Measurements from ENCODE around the gene SOD1.
"Not testable (repeated sequence)": the region's sequence is repeated elsewhere in the genome, so short reads cannot be mapped to it uniquely, and the experiment has no call there.

The SOD1 gene

DNA sequence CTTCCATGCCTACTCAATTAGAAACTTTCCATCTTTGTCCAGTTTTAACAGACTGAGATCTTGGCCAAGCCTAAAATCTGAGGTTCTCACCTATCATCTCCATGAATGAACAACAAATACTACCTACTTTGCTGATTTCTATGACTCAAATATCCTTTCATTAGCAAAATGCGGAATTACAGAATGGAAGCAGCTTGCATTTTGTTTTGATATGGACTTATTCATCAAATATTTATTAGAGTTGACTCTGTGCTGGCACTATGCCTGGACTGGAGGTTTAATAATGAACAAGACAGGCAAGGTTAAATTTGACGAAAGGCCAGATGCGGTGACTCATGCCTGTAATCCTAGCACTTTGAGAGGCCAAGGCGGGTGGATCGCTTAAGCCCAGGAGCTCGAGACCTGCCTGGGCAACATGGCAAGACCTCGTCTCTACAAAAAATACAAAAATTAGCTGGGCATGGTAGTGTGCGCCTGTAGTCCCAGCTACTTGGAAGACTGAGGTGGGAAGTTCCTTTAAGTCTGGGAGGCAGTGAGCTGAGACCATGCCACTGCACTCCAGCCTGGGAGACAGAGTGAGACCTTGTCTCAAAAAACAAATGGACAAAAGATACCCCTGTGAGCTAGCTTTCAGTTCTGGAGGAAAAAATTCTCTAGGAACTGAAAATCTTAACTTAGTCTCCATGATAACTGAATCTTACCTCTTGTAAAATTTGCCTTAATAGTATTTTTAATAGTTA lies 29.4 kb upstream of the SOD1 start:
- no peaks in the 10 kb centered on the region for H3K9me3 ChIP-seq (ENCODE audit: control insufficient read depth, insufficient read depth, low read length)
- WGBS (ENCODE audit: insufficient coverage, insufficient read length) = no CpG with 5 or more reads among the region's 8 CpGs
- no peak overlapping the region for H3K4me3 ChIP-seq (ENCODE audit: low read length)
- DNase-seq (ENCODE audit: low read depth, low spot score) = no peak
- no peaks in the 10 kb centered on the region for H3K36me3 ChIP-seq (ENCODE audit: control insufficient read depth, insufficient read depth, low read length)
- no peaks in the 10 kb centered on the region for H3K4me1 ChIP-seq (ENCODE audit: control insufficient read depth, insufficient read depth, low read length)
- H3K27me3 ChIP-seq (ENCODE audit: control insufficient read depth, insufficient read depth, low read length) = no peaks in the 10 kb centered on the region
- no peak overlapping the region for H3K27ac ChIP-seq (ENCODE audit: low read length)

DNA sequence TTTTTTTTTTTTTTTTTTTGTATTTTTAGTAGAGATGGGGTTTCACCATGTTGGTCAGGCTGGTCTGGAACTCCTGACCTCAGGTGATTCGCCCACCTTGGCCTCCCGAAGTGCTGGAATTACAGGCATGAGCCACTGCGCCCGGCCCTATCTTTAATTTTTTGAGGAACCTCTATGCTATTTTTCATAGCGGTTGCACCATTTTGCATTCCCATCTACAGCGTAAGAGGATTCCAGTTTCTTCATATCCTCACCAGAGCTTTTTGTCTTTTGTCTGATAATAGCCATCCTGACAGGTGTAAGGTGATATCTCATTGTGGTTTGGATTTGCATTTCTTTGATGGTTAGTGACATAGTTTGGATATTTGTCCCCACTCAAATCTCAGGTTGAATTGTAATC lies 27.6 kb upstream of the SOD1 start:
- not testable (repeated sequence) for H3K36me3 ChIP-seq (ENCODE audit: control insufficient read depth, insufficient read depth, low read length); H3K4me1 ChIP-seq (ENCODE audit: control insufficient read depth, insufficient read depth, low read length); H3K27ac ChIP-seq (ENCODE audit: low read length); H3K9me3 ChIP-seq (ENCODE audit: control insufficient read depth, insufficient read depth, low read length); DNase-seq (ENCODE audit: low read depth, low spot score); H3K4me3 ChIP-seq (ENCODE audit: low read length); H3K27me3 ChIP-seq (ENCODE audit: control insufficient read depth, insufficient read depth, low read length)
- no CpG with 5 or more reads among the region's 6 CpGs for WGBS (ENCODE audit: insufficient coverage, insufficient read length)

DNA sequence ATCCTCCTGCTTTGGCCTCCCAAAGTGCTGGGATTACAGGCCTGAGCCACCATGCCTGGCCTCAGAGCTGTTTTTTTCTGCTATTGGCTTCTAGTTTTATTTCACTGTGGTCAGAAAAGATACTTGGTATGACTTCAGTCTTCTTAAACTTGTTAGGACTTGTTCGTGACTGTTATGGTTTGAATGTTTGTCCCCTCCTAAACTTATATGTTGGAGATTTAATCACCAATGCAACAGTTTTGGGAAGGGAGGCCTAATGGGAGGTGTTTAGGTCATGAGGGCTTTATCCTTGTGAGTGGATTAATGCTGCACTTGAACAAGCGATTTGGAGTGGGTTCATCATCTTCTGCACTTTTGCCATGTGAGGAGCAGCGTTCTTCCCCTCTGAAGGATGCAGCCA lies 24.5 kb upstream of the SOD1 start:
- Histone ChIP-seq H3K27ac (ENCODE audit: low read length) (no peak overlapping the region), H3K27me3 (ENCODE audit: control insufficient read depth, insufficient read depth, low read length) (no peaks in the 10 kb centered on the region), H3K4me1 (ENCODE audit: control insufficient read depth, insufficient read depth, low read length) (no peaks in the 10 kb centered on the region), H3K36me3 (ENCODE audit: control insufficient read depth, insufficient read depth, low read length) (no peaks in the 10 kb centered on the region), H3K4me3 (ENCODE audit: low read length) (no peak overlapping the region), H3K9me3 (ENCODE audit: control insufficient read depth, insufficient read depth, low read length) (no peaks in the 10 kb centered on the region)
- WGBS (ENCODE audit: insufficient coverage, insufficient read length) = no CpG with 5 or more reads among the region's 3 CpGs
- no peak for DNase-seq (ENCODE audit: low read depth, low spot score)

DNA sequence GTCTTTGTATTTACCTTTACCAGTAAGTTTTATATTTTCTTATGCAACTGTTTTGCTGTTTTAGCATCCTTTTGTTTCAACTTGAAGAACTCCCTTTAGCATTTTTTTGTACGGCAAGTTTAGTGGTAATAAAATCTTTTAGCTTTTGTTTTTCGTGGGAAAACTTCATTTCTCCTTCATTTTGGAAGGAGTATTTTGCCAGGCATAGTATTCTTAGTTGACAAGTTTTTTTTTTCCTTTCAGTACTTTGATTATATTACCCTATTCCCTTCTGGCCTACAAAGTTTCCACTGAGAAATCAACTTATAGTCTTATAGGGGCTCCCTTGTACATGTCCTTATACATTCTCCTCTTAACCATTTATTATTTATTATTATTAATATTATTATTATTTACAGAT lies 22.6 kb upstream of the SOD1 start:
- no CpG with 5 or more reads among the region's 2 CpGs for WGBS (ENCODE audit: insufficient coverage, insufficient read length)
- H3K27ac ChIP-seq (ENCODE audit: low read length) = no peak overlapping the region
- no peak overlapping the region for H3K4me3 ChIP-seq (ENCODE audit: low read length)
- DNase-seq (ENCODE audit: low read depth, low spot score) = no peak
- H3K36me3 ChIP-seq (ENCODE audit: control insufficient read depth, insufficient read depth, low read length) = no peaks in the 10 kb centered on the region
- H3K27me3 ChIP-seq (ENCODE audit: control insufficient read depth, insufficient read depth, low read length) = no peaks in the 10 kb centered on the region
- H3K4me1 ChIP-seq (ENCODE audit: control insufficient read depth, insufficient read depth, low read length) = no peaks in the 10 kb centered on the region
- no peaks in the 10 kb centered on the region for H3K9me3 ChIP-seq (ENCODE audit: control insufficient read depth, insufficient read depth, low read length)

DNA sequence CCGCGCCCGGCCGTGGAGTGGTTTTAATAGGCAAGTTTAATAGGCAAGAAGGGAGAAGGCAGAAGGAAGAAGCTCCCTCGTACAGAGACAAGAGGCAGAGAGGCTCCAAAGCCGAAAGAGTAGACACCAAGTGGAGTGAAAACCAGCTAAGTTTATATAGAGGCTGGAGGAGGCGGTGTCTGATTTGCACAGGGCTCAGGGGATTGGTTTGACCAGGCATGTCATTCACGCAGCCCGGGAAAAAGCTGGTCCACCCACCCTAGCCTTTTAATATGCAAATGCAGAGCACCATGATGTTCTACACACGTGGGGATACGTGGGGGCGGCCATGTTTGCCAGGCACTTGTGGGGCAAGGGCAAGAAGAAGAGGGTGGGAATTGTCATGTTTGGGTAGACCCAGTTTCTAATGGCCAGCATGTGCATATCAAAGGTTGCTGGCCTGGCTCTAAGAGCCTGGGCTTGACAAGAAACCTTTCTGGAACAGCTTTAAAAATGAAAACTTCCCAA lies 18.0 kb upstream of the SOD1 start:
- Histone ChIP-seq H3K4me1 (ENCODE audit: control insufficient read depth, insufficient read depth, low read length) (no peaks in the 10 kb centered on the region), H3K4me3 (ENCODE audit: low read length) (no peak overlapping the region), H3K27ac (ENCODE audit: low read length) (no peak overlapping the region), H3K36me3 (ENCODE audit: control insufficient read depth, insufficient read depth, low read length) (no peaks in the 10 kb centered on the region), H3K27me3 (ENCODE audit: control insufficient read depth, insufficient read depth, low read length) (no peaks in the 10 kb centered on the region), H3K9me3 (ENCODE audit: control insufficient read depth, insufficient read depth, low read length) (no peaks in the 10 kb centered on the region)
- DNase-seq (ENCODE audit: low read depth, low spot score) = no peak
- WGBS (ENCODE audit: insufficient coverage, insufficient read length) = no CpG with 5 or more reads among the region's 12 CpGs

DNA sequence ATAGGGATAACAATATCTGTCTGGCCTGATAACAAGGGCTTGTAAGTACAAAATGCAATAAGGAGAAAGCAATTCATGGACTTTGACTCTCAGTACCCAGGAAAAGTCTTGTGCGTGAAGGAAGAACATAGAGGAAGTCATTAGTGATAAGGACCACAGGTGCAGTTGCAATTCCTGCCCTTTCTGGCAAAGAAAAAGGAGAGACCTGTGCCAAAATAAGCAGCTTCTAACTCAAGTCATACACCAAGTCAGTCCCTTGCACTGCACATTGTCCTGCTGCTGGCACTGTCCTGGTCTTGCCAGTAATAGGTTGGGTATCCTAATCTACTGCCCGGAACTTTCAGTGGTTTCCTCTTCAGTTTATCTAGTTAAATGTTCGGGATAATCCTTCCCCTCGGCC lies 14.8 kb upstream of the SOD1 start:
- Histone ChIP-seq H3K4me1 (ENCODE audit: control insufficient read depth, insufficient read depth, low read length) (no peaks in the 10 kb centered on the region), H3K27ac (ENCODE audit: low read length) (no peak overlapping the region), H3K36me3 (ENCODE audit: control insufficient read depth, insufficient read depth, low read length) (no peaks in the 10 kb centered on the region), H3K9me3 (ENCODE audit: control insufficient read depth, insufficient read depth, low read length) (no peaks in the 10 kb centered on the region), H3K27me3 (ENCODE audit: control insufficient read depth, insufficient read depth, low read length) (no peaks in the 10 kb centered on the region), H3K4me3 (ENCODE audit: low read length) (no peak overlapping the region)
- WGBS (ENCODE audit: insufficient coverage, insufficient read length) = no CpG with 5 or more reads among the region's 4 CpGs
- no peak for DNase-seq (ENCODE audit: low read depth, low spot score)

DNA sequence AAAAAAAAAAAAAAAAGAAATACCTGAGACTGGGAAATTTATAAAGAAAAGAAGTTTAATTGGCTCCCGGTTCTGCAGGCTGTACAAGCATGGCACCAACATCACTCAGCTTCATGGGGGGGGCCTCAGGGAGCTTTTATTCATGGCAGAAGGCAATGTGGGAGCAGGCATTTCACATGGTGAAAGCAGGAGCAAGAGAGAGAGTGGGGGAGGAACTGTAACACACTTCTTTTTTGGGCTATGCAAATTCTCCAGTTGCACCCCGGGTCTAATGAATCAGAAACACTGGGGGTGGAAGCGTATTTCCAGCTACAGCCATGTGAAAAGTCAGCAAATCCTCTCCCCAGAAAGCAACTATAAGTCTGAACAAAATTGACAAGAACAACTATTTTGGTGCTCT lies 11.8 kb upstream of the SOD1 start:
- WGBS (ENCODE audit: insufficient coverage, insufficient read length) = no CpG with 5 or more reads among the region's 3 CpGs
- Histone ChIP-seq H3K27me3 (ENCODE audit: control insufficient read depth, insufficient read depth, low read length) (no peaks in the 10 kb centered on the region), H3K4me1 (ENCODE audit: control insufficient read depth, insufficient read depth, low read length) (no peaks in the 10 kb centered on the region), H3K36me3 (ENCODE audit: control insufficient read depth, insufficient read depth, low read length) (no peaks in the 10 kb centered on the region), H3K27ac (ENCODE audit: low read length) (no peak overlapping the region), H3K4me3 (ENCODE audit: low read length) (no peak overlapping the region), H3K9me3 (ENCODE audit: control insufficient read depth, insufficient read depth, low read length) (no peaks in the 10 kb centered on the region)
- no peak for DNase-seq (ENCODE audit: low read depth, low spot score)

DNA sequence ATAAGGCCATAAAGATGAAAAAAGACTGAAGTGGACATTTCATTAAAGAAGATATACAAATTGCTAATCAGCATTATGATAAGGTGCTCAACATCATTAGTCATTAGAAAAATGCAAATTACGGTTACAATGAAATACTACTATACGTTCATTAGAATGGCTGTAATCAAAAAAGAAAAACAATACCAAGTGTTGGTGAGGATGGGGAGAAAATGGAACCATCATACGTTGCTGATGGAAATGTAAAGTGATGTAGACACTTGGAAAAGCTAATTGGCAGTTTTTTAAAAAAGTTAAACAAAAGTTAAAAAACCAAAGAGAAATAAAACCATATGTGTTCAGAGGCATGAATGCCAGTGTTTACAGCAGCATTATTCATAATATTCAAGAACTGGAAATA lies 8.6 kb upstream of the SOD1 start:
- H3K4me1 ChIP-seq (ENCODE audit: control insufficient read depth, insufficient read depth, low read length) = no peaks in the 10 kb centered on the region
- DNase-seq (ENCODE audit: low read depth, low spot score) = no peak
- H3K36me3 ChIP-seq (ENCODE audit: control insufficient read depth, insufficient read depth, low read length) = no peaks in the 10 kb centered on the region
- H3K27ac ChIP-seq (ENCODE audit: low read length) = no peak overlapping the region
- WGBS (ENCODE audit: insufficient coverage, insufficient read length) = no CpG with 5 or more reads among the region's 3 CpGs
- no peak overlapping the region for H3K4me3 ChIP-seq (ENCODE audit: low read length)
- no peaks in the 10 kb centered on the region for H3K9me3 ChIP-seq (ENCODE audit: control insufficient read depth, insufficient read depth, low read length)
- no peaks in the 10 kb centered on the region for H3K27me3 ChIP-seq (ENCODE audit: control insufficient read depth, insufficient read depth, low read length)

DNA sequence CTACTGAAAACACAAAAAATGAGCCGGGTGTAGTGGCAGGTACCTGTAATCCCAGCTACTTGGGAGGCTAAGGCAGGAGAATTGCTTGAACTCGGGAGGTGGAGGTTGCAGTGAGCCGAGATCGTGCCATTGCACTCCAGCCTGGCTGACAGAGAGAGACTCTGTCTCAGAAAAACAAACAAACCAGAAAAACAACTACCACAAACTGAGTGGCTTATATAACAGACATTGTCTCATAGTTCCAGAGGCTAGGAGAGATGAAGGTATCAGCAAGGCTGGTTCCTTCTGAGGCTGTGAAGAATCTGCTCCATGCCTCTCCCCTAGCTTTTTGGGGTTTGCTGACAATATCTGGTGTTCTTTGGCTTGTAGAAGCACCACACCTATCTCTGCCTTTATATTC lies 8.0 kb upstream of the SOD1 start:
- no CpG with 5 or more reads among the region's 4 CpGs for WGBS (ENCODE audit: insufficient coverage, insufficient read length)
- not testable (repeated sequence) for H3K9me3 ChIP-seq (ENCODE audit: control insufficient read depth, insufficient read depth, low read length); H3K27me3 ChIP-seq (ENCODE audit: control insufficient read depth, insufficient read depth, low read length); H3K36me3 ChIP-seq (ENCODE audit: control insufficient read depth, insufficient read depth, low read length); H3K4me3 ChIP-seq (ENCODE audit: low read length); H3K4me1 ChIP-seq (ENCODE audit: control insufficient read depth, insufficient read depth, low read length); DNase-seq (ENCODE audit: low read depth, low spot score); H3K27ac ChIP-seq (ENCODE audit: low read length)

DNA sequence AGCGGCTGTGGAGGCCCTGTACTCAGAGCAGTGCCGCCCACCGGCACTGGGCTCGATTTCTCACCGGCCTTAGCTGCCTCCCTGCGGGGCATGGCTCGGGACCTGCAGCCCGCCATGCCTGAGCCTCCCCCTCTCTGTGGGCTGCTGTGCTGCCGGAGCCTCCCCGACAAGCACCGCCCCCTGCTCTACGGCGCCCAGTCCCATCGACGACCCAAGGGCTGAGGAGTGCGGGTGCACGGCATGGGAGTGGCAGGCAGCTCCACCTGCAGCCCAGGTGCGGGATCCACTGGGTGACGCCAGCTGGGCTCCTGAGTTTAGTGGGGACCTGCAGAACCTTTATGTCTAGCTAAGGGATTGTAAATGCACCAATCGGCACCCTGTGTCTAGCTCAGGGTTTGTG lies 5.2 kb upstream of the SOD1 start:
- H3K36me3 ChIP-seq (ENCODE audit: control insufficient read depth, insufficient read depth, low read length) = no peaks in the 10 kb centered on the region
- no peaks in the 10 kb centered on the region for H3K9me3 ChIP-seq (ENCODE audit: control insufficient read depth, insufficient read depth, low read length)
- WGBS (ENCODE audit: insufficient coverage, insufficient read length) = no CpG with 5 or more reads among the region's 20 CpGs
- no peak overlapping the region for H3K4me3 ChIP-seq (ENCODE audit: low read length)
- no peak for DNase-seq (ENCODE audit: low read depth, low spot score)
- H3K4me1 ChIP-seq (ENCODE audit: control insufficient read depth, insufficient read depth, low read length) = no peaks in the 10 kb centered on the region
- H3K27ac ChIP-seq (ENCODE audit: low read length) = no peak overlapping the region
- no peaks in the 10 kb centered on the region for H3K27me3 ChIP-seq (ENCODE audit: control insufficient read depth, insufficient read depth, low read length)

Data from iPS DF 6.9 (cell line).